ENCODE data around the gene GPR34.

The GPR34 gene

GRCh38 chrX:41664375-41664901, 24.3 kb upstream of the GPR34 start:
- in situ Hi-C loops (cut with HindIII; ENCODE audit: low pct_ligation_motif_present, low sequenced_read_pairs), result no loop called here
- no peaks in the 10 kb centered on the region for H3K27me3 ChIP-seq (replicated peaks)
- no peak overlapping the region for H3K27ac ChIP-seq
- TF ChIP-seq CTCF (IDR thresholded peaks at IDR 0.05; ENCODE audit: low read depth, low read length, missing control alignments), result no peak
- no peaks in the 10 kb centered on the region for H3K36me3 ChIP-seq (replicated peaks)
- H3K4me3 ChIP-seq (ENCODE audit: low read depth, low read length), result no peak overlapping the region
- no peak for DNase-seq

- no peak for DNase-seq
- H3K27ac ChIP-seq, result no peak overlapping the region
These were observed 23.9 kb upstream of the GPR34 start for GRCh38 chrX:41664908-41665307.

GRCh38 chrX:41665686-41666085, 23.1 kb upstream of the GPR34 start:
- no peak for TF ChIP-seq CTCF (IDR thresholded peaks at IDR 0.05; ENCODE audit: low read depth, low read length, missing control alignments)
- H3K27ac ChIP-seq, result no peak overlapping the region
- no peak for DNase-seq

More at GRCh38 chrX:41664908-41665307, 23.9 kb upstream of the GPR34 start:
- Histone ChIP-seq H3K36me3 (replicated peaks) (no peaks in the 10 kb centered on the region), H3K4me3 (ENCODE audit: low read depth, low read length) (no peak overlapping the region), H3K27me3 (replicated peaks) (no peaks in the 10 kb centered on the region)
- TF ChIP-seq CTCF (IDR thresholded peaks at IDR 0.05; ENCODE audit: low read depth, low read length, missing control alignments), result no peak
- in situ Hi-C loops (cut with HindIII; ENCODE audit: low pct_ligation_motif_present, low sequenced_read_pairs), result no loop called here

GRCh38 chrX:41666251-41666650, 22.5 kb upstream of the GPR34 start:
- no peak for DNase-seq

More at GRCh38 chrX:41665686-41666085, 23.1 kb upstream of the GPR34 start:
- Histone ChIP-seq H3K27me3 (replicated peaks) (no peaks in the 10 kb centered on the region), H3K36me3 (replicated peaks) (no peaks in the 10 kb centered on the region), H3K4me3 (ENCODE audit: low read depth, low read length) (no peak overlapping the region)
- in situ Hi-C loops (cut with HindIII; ENCODE audit: low pct_ligation_motif_present, low sequenced_read_pairs), result no loop called here

GRCh38 chrX:41667631-41668030, 21.1 kb upstream of the GPR34 start:
- DNase-seq, result no peak
- no peak for TF ChIP-seq CTCF (IDR thresholded peaks at IDR 0.05; ENCODE audit: low read depth, low read length, missing control alignments)
- no peaks in the 10 kb centered on the region for H3K36me3 ChIP-seq (replicated peaks)
- no peaks in the 10 kb centered on the region for H3K27me3 ChIP-seq (replicated peaks)
- no peak overlapping the region for H3K27ac ChIP-seq
- no peak overlapping the region for H3K4me3 ChIP-seq (ENCODE audit: low read depth, low read length)
- in situ Hi-C loops (cut with HindIII; ENCODE audit: low pct_ligation_motif_present, low sequenced_read_pairs), result no loop called here

More at GRCh38 chrX:41666251-41666650, 22.5 kb upstream of the GPR34 start:
- H3K27me3 ChIP-seq (replicated peaks), result no peaks in the 10 kb centered on the region
- in situ Hi-C loops (cut with HindIII; ENCODE audit: low pct_ligation_motif_present, low sequenced_read_pairs), result no loop called here
- H3K27ac ChIP-seq, result no peak overlapping the region
- TF ChIP-seq CTCF (IDR thresholded peaks at IDR 0.05; ENCODE audit: low read depth, low read length, missing control alignments), result no peak
- no peak overlapping the region for H3K4me3 ChIP-seq (ENCODE audit: low read depth, low read length)
- H3K36me3 ChIP-seq (replicated peaks), result no peaks in the 10 kb centered on the region

- no peak for DNase-seq
- in situ Hi-C loops (cut with HindIII; ENCODE audit: low pct_ligation_motif_present, low sequenced_read_pairs), result no loop called here
- no peak for TF ChIP-seq CTCF (IDR thresholded peaks at IDR 0.05; ENCODE audit: low read depth, low read length, missing control alignments)
These were observed 18.7 kb upstream of the GPR34 start for GRCh38 chrX:41670112-41670511.

More at GRCh38 chrX:41670112-41670511, 18.7 kb upstream of the GPR34 start:
- Histone ChIP-seq H3K27ac (no peak overlapping the region), H3K4me3 (ENCODE audit: low read depth, low read length) (no peak overlapping the region), H3K27me3 (replicated peaks) (no peaks in the 10 kb centered on the region), H3K36me3 (replicated peaks) (no peaks in the 10 kb centered on the region)
